ENCODE results near the gene RERE. TPM values are rescaled to one million over a fixed set of nuclear protein-coding genes. Genes with fewer than 3 reads are reported as not detected.

RERE gene
- polyA plus RNA-seq, 1 of the 3 experiments (the other 2 are of a cell fraction), result 8.1 TPM

- Histone ChIP-seq H3K4me1 (ENCODE audit: control insufficient read depth in 1 of 2, insufficient read depth in 2 of 2, low read depth in 1 of 2, low read length in 1 of 2) (peaks cover 5 to 28% of the 10 kb centered on the region in 2 experiments; a peak in 1 of 4 replicates), H3F3A (replicated peaks; ENCODE audit: insufficient read depth) (no peaks in the 10 kb centered on the region), H3K27ac (ENCODE audit: low read depth in 2 of 2, low read length in 1 of 2) (no peak overlapping the region), H3K27me3 (ENCODE audit: insufficient read depth) (no peaks in the 10 kb centered on the region), H3K79me2 (ENCODE audit: insufficient read depth) (no peaks in the 10 kb centered on the region), H2AFZ (ENCODE audit: low read depth) (no peak overlapping the region), H3K9me2 (no peaks in the 10 kb centered on the region), H4K20me1 (ENCODE audit: insufficient read depth) (no peaks in the 10 kb centered on the region), H3K4me3 (ENCODE audit: low read depth in 2 of 2, low read length in 1 of 2) (no peak overlapping the region), H3K36me3 (replicated peaks in 1 of 2; ENCODE audit: control insufficient read depth in 1 of 2, insufficient read depth in 2 of 2, low read length in 1 of 2) (no peaks in the 10 kb centered on the region), H3K9me3 (no peaks in the 10 kb centered on the region), H3K4me2 (no peak overlapping the region), H3K9ac (no peak overlapping the region)
- DNase-seq, result no peak
- ChIA-PET CTCF (interaction anchor here (0.6 to 6.0 kb wide), 30 partner anchors 13 to 301 kb away, joined by 3 to 107 read pairs (median 10); no protein-coding TSS in a partner anchor), POLR2A (interaction anchor here (0.6 to 2.0 kb wide), 9 partner anchors 12 to 465 kb away, joined by 3 to 12 read pairs (median 8); partner anchors contain the start of genes ENO1 and RERE)
- WGBS (ENCODE audit: low lambda C conversion rate), result 93% methylated on average over 3 of the region's 5 CpGs
- TF ChIP-seq FOXM1 (IDR thresholded peaks at IDR 0.05; ENCODE audit: low read depth) (no peak), FOSL2 (IDR thresholded peaks at IDR 0.05; ENCODE audit: borderline replicate concordance, low read depth) (no peak), YY1 (IDR thresholded peaks at IDR 0.05; ENCODE audit: low read depth) (no peak), GATA2 (CRISPR knock-in tag; IDR thresholded peaks at IDR 0.05) (no peak), FOXJ3 (CRISPR knock-in tag; IDR thresholded peaks at IDR 0.05) (no peak), RXRA (IDR thresholded peaks at IDR 0.05; ENCODE audit: borderline replicate concordance, low read depth) (no peak), SMC3 (IDR thresholded peaks at IDR 0.05; ENCODE audit: low read depth, low read length) (no peak), RCOR1 (IDR thresholded peaks at IDR 0.05; ENCODE audit: low read length) (no peak), MXI1 (IDR thresholded peaks at IDR 0.05; ENCODE audit: low read depth, low read length) (no peak), USF2 (IDR thresholded peaks at IDR 0.05; ENCODE audit: borderline replicate concordance, low read depth, low read length) (no peak), MEF2A (IDR thresholded peaks at IDR 0.05; ENCODE audit: borderline replicate concordance, low read depth) (no peak), TEAD4 (IDR thresholded peaks at IDR 0.05; ENCODE audit: borderline replicate concordance, insufficient read depth) (no peak)
Observed at GRCh38 chr1:8847990-8848389, 30.6 kb upstream of the RERE start.

- no peaks in the 10 kb centered on the region for H3K79me2 ChIP-seq (ENCODE audit: insufficient read depth)
- TF ChIP-seq REST (IDR thresholded peaks at IDR 0.05; ENCODE audit: low read depth, low read length), result no peak
- no peak for TF ChIP-seq TEAD4 (IDR thresholded peaks at IDR 0.05; ENCODE audit: borderline replicate concordance, insufficient read depth)
- TF ChIP-seq CHD2 (IDR thresholded peaks at IDR 0.05; ENCODE audit: low read length, partially characterized antibody), result no peak
- TF ChIP-seq GATA2 (CRISPR knock-in tag; IDR thresholded peaks at IDR 0.05), result no peak
- TF ChIP-seq CTCF (IDR thresholded peaks at IDR 0.05), result no peak
- no peak for TF ChIP-seq ZBTB33 (IDR thresholded peaks at IDR 0.05; ENCODE audit: borderline replicate concordance, low read depth)
- TF ChIP-seq USF1 (IDR thresholded peaks at IDR 0.05; ENCODE audit: borderline replicate concordance, low read depth), result no peak
- no peak for TF ChIP-seq EP300 (IDR thresholded peaks at IDR 0.05; ENCODE audit: borderline replicate concordance in 1 of 2, low read depth in 1 of 2, low read length in 1 of 2)
- H2AFZ ChIP-seq (ENCODE audit: low read depth), result no peak overlapping the region
- H3F3A ChIP-seq (replicated peaks; ENCODE audit: insufficient read depth), result no peaks in the 10 kb centered on the region
- H3K4me3 ChIP-seq (ENCODE audit: low read depth in 2 of 2, low read length in 1 of 2), result no peak overlapping the region
- CTCF ChIA-PET, result interaction anchor here (1.5 to 2.9 kb wide), 6 partner anchors 11 to 285 kb away, joined by 5 to 11 read pairs (median 6); no protein-coding TSS in a partner anchor
- H3K27ac ChIP-seq (ENCODE audit: low read depth in 2 of 2, low read length in 1 of 2), result no peak overlapping the region
- no peaks in the 10 kb centered on the region for H3K36me3 ChIP-seq (replicated peaks in 1 of 2; ENCODE audit: control insufficient read depth in 1 of 2, insufficient read depth in 2 of 2, low read length in 1 of 2)
- no peaks in the 10 kb centered on the region for H3K27me3 ChIP-seq (ENCODE audit: insufficient read depth)
- H3K4me2 ChIP-seq, result no peak overlapping the region
- DNase-seq, result no peak
- H3K4me1 ChIP-seq (ENCODE audit: control insufficient read depth in 1 of 2, insufficient read depth in 2 of 2, low read depth in 1 of 2, low read length in 1 of 2), result peaks cover 5 to 23% of the 10 kb centered on the region in 2 experiments; a peak in 1 of 4 replicates
- H3K9me3 ChIP-seq, result no peaks in the 10 kb centered on the region
- POLR2A ChIA-PET, result interaction anchor here (1.1 kb wide), 1 partner anchor 29 kb away, joined by 3 read pairs; the partner anchor contains the start of gene RERE
- no peaks in the 10 kb centered on the region for H3K9me2 ChIP-seq
- WGBS (ENCODE audit: low lambda C conversion rate), result 81% methylated on average over 3 of the region's 4 CpGs
- no peaks in the 10 kb centered on the region for H4K20me1 ChIP-seq (ENCODE audit: insufficient read depth)
- H3K9ac ChIP-seq, result no peak overlapping the region
Observed at GRCh38 chr1:8846263-8846662, 28.8 kb upstream of the RERE start.

Measured in SK-N-SH (cell line).